Measurements from ENCODE around the gene KLF3.

Gene KLF3

DNA sequence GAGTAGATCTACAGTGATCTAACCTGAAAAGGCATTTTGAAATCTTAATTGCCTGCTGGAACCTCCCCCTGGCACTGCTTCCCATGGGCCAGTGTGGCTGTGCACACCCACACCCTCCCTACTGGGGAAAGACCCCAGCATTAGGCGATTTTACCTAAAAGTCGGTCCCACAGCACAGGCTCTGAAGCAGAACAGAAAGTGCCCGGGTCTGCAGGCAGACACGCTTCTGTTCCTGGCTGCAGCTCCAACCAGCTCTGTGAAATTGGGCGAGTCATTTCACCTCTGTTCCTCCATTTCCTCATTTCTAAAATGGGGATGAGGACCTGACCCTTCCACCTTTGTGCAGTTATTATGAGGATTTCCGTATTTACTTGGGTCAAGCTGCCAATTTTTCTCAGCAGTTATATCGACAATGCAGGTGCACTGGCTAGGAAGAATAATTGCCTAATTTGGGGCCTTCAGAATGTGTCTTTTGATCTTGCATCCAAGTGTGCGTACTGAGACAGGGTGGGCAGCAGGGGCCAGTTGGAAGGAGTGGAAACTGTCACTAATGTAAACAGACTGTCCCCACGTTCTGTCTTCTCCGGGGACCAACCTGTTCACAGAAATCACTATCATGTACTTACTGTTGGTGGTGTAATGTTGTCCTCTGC is 7.1 kb downstream of the KLF3 start:
- no peak overlapping the region for H3K4me3 ChIP-seq (ENCODE audit: low read depth, low read length)

DNA sequence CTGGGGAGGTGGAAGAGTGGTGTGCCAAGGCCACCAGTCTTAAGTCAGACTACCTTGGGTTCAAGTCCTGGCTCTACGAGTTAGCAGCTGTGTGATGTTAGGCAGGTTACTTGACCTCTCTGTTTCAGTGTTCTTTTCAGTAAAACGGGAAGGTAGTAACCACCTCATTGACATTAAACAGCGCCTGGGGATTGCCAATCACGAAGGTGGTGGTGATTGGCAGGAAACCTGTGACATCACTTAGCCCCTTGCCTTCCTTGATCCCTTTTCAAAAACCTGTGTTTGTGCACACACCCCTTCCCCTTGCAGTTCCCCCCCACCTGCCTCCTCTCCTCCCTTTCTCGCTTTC is 7.6 kb downstream of the KLF3 start:
- H3K4me3 ChIP-seq (ENCODE audit: low read depth, low read length), result no peak overlapping the region
- no peak for TF ChIP-seq CTCF (IDR thresholded peaks at IDR 0.05; ENCODE audit: low read depth, low read length)

More for the DNA sequence above, 7.1 kb downstream of the KLF3 start:
- TF ChIP-seq CTCF (IDR thresholded peaks at IDR 0.05; ENCODE audit: low read depth, low read length), result no peak

GRCh38 chr4:38672074-38672396 is 8.0 kb downstream of the KLF3 start:
- H3K4me3 ChIP-seq (ENCODE audit: low read depth, low read length), result no peak overlapping the region
- TF ChIP-seq CTCF (IDR thresholded peaks at IDR 0.05; ENCODE audit: low read depth, low read length), result no peak

- no peak overlapping the region for H3K4me3 ChIP-seq (ENCODE audit: low read depth, low read length)
- TF ChIP-seq CTCF (IDR thresholded peaks at IDR 0.05; ENCODE audit: low read depth, low read length), result no peak
These were observed 8.6 kb downstream of the KLF3 start for GRCh38 chr4:38672397-38673129.

DNA sequence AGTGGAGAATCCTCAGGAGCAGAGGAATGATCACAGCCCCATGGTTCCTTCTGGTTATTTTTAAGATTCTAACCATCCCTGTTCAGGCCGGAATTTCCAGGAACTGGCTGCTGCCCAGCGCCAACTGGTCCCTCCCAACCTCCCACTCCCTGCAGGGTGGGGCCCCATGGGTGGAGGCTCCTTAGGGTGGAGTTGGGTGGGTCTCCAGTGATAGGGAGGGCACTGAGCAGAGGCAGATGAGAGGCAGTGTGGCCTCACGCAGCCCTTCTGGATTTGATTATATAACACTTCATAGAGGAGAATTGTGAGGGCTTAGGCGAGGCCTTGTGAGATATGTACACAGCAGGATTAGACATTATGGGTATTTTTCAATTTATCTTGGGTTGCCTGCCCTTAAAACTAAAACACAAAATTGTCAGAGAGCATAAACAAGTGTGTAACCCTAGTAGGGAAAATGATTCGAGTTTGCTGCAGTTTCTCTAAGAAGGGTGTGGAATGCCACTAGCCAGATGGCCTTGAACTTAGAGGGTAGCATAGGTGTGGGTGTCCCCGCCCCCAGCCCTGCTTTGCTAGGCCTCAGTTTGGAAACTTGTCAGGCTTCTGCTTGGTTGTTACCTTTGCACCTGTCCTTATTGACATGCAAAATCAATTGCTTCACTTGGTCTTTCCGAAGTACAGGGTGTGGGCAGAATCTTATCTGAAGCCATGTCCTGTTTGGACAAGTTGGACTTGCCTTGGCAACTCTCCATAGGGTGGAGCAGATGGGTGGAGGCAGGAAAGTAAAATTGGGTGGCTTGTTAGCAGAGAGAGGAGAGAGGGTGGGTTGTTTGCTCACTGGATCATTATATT is 9.4 kb downstream of the KLF3 start:
- H3K4me3 ChIP-seq (ENCODE audit: low read depth, low read length), result no peak overlapping the region
- no peak for TF ChIP-seq CTCF (IDR thresholded peaks at IDR 0.05; ENCODE audit: low read depth, low read length)

GRCh38 chr4:38674258-38675144 is 10.5 kb downstream of the KLF3 start:
- no peak overlapping the region for H3K4me3 ChIP-seq (ENCODE audit: low read depth, low read length)
- TF ChIP-seq CTCF (IDR thresholded peaks at IDR 0.05; ENCODE audit: low read depth, low read length), result no peak
